ENCODE measurements around the gene F8A3. TPM values are rescaled to one million over a fixed set of nuclear protein-coding genes. Genes with fewer than 3 reads are reported as not detected.

The F8A3 gene
- total RNA-seq = 1.8 and 2.9 TPM in 2 replicates

GRCh38 chrX:155458471-155458870 is at the start of gene F8A3:
Gene F8A3, minus strand, starts transcription at chrX:155458620. Its CDS starts 20 bp downstream, at chrX:155458600.

Small RNAs within 50 kb of the gene (small RNA-seq; reads per million reads assigned to genes)
- gene MIR1184-3 = not detected

Other genes starting within 250 kb of the F8A3 start
- 63.8 and 67.0 TPM in 2 replicates for gene VBP1, start 242.2 kb downstream of the F8A3 start, total RNA-seq
- 0.52 and 0.86 TPM in 2 replicates for gene RAB39B, start 194.1 kb downstream of the F8A3 start, total RNA-seq
- 5.1 and 10.7 TPM in 2 replicates for gene CLIC2, start 124.0 kb downstream of the F8A3 start, total RNA-seq
- gene F8A2, start 76.5 kb downstream of the F8A3 start, total RNA-seq = not detected in 2 replicates
- 1.0 and 1.3 TPM in 2 replicates for gene SPRY3, start 154.0 kb upstream of the F8A3 start, total RNA-seq
- gene TMLHE, start 154.3 kb upstream of the F8A3 start, total RNA-seq = 20.4 and 21.1 TPM in 2 replicates

Data from articular chondrocyte of knee joint (primary cell).